Heart right ventricle (tissue), 16 donors: ENCODE results near the gene EIF3L. TPM values are rescaled to one million over a fixed set of nuclear protein-coding genes. Genes with fewer than 3 reads are reported as not detected.

Experiments
- ATAC-seq, 8 donors: fragments of 200-7000 bp; cut with Tn5 transposase; one replicate each; pipeline ENCODE4 v1.9.1; 2020; ENCODE audit warnings: mild to moderate bottlenecking in 8 of 8, moderate library complexity in 8 of 8, moderate number of reproducible peaks in 1 of 8
- DNase-seq, 2 donors: peaks; one replicate each; pipeline ENCODE4 v3.0.0-alpha.2; 2020
- H3K27ac ChIP-seq, 10 donors: fragments of 200-600 bp; sonication (generic) in 2 of 10; one replicate each; pipeline versions ENCODE4 v1.5.0 to v1.8.0; 2020 to 2022; ENCODE audit warnings: mild to moderate bottlenecking in 3 of 10
- H3K27me3 ChIP-seq, 7 donors: fragments of 200-600 bp; one replicate each; pipeline ENCODE4 v1.8.0; 2021 to 2022; ENCODE audit warnings: mild to moderate bottlenecking in 2 of 7
- H3K36me3 ChIP-seq, 9 donors: fragments of 200-600 bp; sonication (generic) in 1 of 9; one replicate each; pipeline versions ENCODE4 v1.5.0 to v1.8.0; 2020 to 2022; ENCODE audit warnings: mild to moderate bottlenecking in 2 of 9
- H3K4me1 ChIP-seq, 9 donors: fragments of 200-600 bp; sonication (generic) in 1 of 9; one replicate each; pipeline versions ENCODE4 v1.5.0 to v1.8.0; 2020 to 2022; ENCODE audit warnings: mild to moderate bottlenecking in 4 of 9
- H3K4me3 ChIP-seq, 10 donors: fragments of 200-600 bp; sonication (generic) in 2 of 10; one replicate each; pipeline versions ENCODE4 v1.5.0 to v1.8.0; 2020 to 2022; ENCODE audit warnings: mild to moderate bottlenecking in 7 of 10, moderate library complexity in 2 of 10
- H3K9me3 ChIP-seq, 11 donors: fragments of 200-600 bp in 10 of 11; sonication (generic) in 2 of 11; one replicate each; pipeline versions ENCODE4 v1.5.0 to v1.8.0; 2013 to 2022; ENCODE audit warnings: mild to moderate bottlenecking in 2 of 11, control low read depth in 1 of 11, moderate library complexity in 1 of 11
- WGBS, 2 donors: extraction: QIAGEN DNeasy Blood & Tissue Kit; methylation state at CpG; one replicate each; pipeline ENCODE4 v1.1.7; 2013; ENCODE audit warnings: inconsistent platforms in 1 of 2; 5-methylcytosine and 5-hydroxymethylcytosine counted together
- intact Hi-C, 10 donors: fragments of 100-400 bp; cut with DNase I; formaldehyde crosslinking; loops; one replicate each; pipeline versions ENCODE4 v1.11.1 to v1.14.2; 2022
- polyA plus RNA-seq, 2 donors: library from polyadenylated mRNA; stranded (reverse); fragments of 200-250 nt; gene quantifications; one replicate each; pipeline ENCODE4 v1.2.3, GENCODE V29; 2013
- total RNA-seq, 10 donors: library from RNA; stranded (reverse); fragmentation: NEBNext Ultra II Directional in 3 of 10; extraction: Animal tissue kit (Norgen Biotek cat#: 25700) in 3 of 10; gene quantifications; one replicate each; pipeline versions ENCODE4 v1.2.1 to v1.2.4, GENCODE V29; 2021 to 2023
- TF ChIP-seq, protein P1 (sequence below), 9 donors: fragments of 200-600 bp; sonication (generic) in 2 of 9; IDR thresholded peaks; one replicate each; pipeline versions ENCODE4 v1.5.0 to v1.8.0; 2021 to 2022; ENCODE audit warnings: antibody characterized with exemption in 9 of 9, mild to moderate bottlenecking in 5 of 9, moderate library complexity in 1 of 9
- donor health status: Arrhythmogenic right ventricular cardiomyopathy.
- donor health status: ischemic (EF 13 %, LVEDD 7.1; RV severe dilation, severe dysfunction).
- donor health status: healthy with polysubstance abuse.
- donor health status: DM: no; HTN: yes; CAD: no.
- donor health status: DM: no; HTN: no; CAD: no.
- donor health status: ischemic (EF 25% LVEDD 6.9; RV normal size, moderate dysfunction).
- donor health status: ischemic (EF 25% LVEDD 5.7; RV mildly dilated, moderate dysfunction).
- donor health status: healthy.
- donor health status: DM: yes; HTN: yes; CAD: no.
- donor health status: Ischemic cardiomyopathy.
- donor health status: ischemic (EF 35%, LVEDD 5.7; RV mildly dilated, moderate dysfunction).
- donor health status: nonischemic (EF 11% LVEDD 7.7; RV severe dilation, severe dysfunction).
- donor health status: DM: yes; HTN: yes; CAD: no.
- donor health status: PGD.
- donor health status: ischemic (EF 29% LVEDD 5.4; RV normal size, mild dysfunction).
- donor health status: nonischemic (EF 23%, LVEDD 6.1; RV moderate dilation, normal function).

EIF3L gene
- total and polyA plus RNA-seq, 12 donors = 135 to 489 (median 428) TPM

DNA sequence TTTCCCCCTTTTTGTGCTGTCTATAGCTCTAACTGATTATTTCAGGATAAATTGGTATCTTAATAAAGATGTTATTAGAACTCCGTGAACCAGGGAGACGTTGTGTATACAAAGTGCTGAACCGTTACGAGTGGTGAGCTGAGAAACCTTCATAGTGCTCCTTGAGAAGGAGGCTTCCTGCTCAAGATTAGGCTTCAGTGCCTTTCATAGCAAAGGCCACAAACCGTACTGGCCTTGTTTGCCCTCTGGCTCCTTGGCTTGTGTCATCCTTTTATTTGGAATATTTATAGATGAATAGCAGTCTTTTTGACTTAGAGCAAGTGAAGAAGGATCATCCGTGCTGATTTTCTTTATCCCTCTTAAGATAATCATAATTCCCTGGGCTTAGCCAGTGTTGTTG, 16.3 kb downstream of the EIF3L start:
- intact Hi-C loops = loop anchor here in 2 of 10 donors (5.0 to 10.0 kb wide), 2 partner anchors 48 to 241 kb away; no protein-coding TSS in a partner anchor
- H3K4me1 ChIP-seq = peaks cover 0 to 27% (median 14%) of the 10 kb centered on the region in 9 donors
- no peak overlapping the region for H3K4me3 ChIP-seq
- DNase-seq = no peak
- TF ChIP-seq, protein P1, sequence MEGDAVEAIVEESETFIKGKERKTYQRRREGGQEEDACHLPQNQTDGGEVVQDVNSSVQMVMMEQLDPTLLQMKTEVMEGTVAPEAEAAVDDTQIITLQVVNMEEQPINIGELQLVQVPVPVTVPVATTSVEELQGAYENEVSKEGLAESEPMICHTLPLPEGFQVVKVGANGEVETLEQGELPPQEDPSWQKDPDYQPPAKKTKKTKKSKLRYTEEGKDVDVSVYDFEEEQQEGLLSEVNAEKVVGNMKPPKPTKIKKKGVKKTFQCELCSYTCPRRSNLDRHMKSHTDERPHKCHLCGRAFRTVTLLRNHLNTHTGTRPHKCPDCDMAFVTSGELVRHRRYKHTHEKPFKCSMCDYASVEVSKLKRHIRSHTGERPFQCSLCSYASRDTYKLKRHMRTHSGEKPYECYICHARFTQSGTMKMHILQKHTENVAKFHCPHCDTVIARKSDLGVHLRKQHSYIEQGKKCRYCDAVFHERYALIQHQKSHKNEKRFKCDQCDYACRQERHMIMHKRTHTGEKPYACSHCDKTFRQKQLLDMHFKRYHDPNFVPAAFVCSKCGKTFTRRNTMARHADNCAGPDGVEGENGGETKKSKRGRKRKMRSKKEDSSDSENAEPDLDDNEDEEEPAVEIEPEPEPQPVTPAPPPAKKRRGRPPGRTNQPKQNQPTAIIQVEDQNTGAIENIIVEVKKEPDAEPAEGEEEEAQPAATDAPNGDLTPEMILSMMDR (IDR thresholded peaks at IDR 0.05) = no peak
- ATAC-seq = no peak
- H3K27me3 ChIP-seq = no peaks in the 10 kb centered on the region
- no peak overlapping the region for H3K27ac ChIP-seq
- WGBS, 2 donors = 81 to 88% methylated on average over 6 of the region's 6 CpGs
- no peaks in the 10 kb centered on the region for H3K9me3 ChIP-seq
- H3K36me3 ChIP-seq = peaks cover 0 to 100% (median 52%) of the 10 kb centered on the region in 9 donors

DNA sequence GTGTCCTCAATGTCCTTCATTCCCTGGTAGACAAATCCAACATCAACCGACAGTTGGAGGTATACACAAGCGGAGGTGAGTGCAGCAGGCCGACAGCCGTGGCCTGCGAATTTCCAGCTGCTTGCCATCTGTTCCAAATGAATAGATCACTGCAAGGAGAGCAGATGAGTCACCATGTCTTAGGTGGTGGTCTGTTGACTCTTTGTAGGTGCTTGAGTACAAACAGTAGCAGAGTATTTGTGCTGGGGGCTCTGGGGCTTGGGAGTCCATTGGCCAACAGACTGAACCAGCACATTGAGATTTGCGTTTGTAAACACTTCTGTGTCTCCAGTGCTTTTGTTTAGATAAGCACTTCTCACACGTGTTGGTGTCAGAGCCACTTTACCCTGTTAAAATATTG, 21.1 kb downstream of the EIF3L start:
- ATAC-seq = no peak

DNA sequence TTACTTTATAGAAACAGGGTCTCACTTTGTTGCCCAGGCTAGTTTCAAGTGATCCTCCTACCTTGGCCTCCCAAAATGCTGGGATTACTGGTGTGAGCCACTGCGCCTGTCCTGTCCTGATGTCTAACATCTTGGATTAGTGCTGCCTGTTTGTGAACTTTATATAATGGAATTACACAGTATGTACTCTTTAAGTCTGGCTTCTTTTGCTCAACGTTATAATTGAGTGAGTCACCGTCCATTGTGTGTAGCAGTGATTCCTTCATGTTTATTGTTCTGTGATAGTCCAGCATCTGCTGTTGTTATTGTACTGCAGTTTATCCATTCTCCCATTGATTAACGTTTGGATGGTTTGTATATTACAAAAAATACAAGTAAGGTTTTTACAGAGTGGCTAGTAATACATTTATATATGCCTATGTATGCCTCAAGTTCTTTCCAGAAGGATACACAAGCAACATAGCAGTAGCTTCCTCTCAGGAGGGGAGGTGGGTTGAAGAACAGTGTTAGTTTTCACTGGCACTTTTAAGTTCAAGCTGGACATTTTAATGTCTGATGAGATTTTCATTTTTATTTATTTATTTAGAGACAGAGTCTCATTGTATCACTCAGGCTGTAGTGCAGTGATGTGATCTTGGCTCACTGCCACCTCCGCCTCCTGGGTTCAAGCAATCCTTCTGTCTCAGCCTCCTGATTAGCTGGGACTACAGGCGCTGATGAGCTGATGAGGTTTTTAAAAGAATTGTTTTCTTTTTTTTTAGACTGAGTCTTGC, 31.6 kb downstream of the EIF3L start:
- TF ChIP-seq, protein P1 (IDR thresholded peaks at IDR 0.05) = no peak
- Histone ChIP-seq H3K27me3 (no peaks in the 10 kb centered on the region), H3K36me3 (peaks cover 4 to 97% (median 66%) of the 10 kb centered on the region in 9 donors), H3K4me1 (peaks cover 0 to 9% (median 0%) of the 10 kb centered on the region in 9 donors), H3K4me3 (no peak overlapping the region), H3K27ac (no peak overlapping the region), H3K9me3 (no peaks in the 10 kb centered on the region)
- intact Hi-C loops = loop anchor here in 2 of 10 donors (10.0 kb wide), 2 partner anchors 54 to 84 kb away; no protein-coding TSS in a partner anchor
- ATAC-seq (no peak), DNase-seq (no peak)
- 75 to 79% methylated on average over 6 of the region's 6 CpGs for WGBS, 2 donors

More for the DNA sequence above, 21.1 kb downstream of the EIF3L start:
- WGBS, 2 donors = 79 to 86% methylated on average over 7 of the region's 7 CpGs
- H3K9me3 ChIP-seq = no peaks in the 10 kb centered on the region
- H3K4me3 ChIP-seq = no peak overlapping the region
- TF ChIP-seq, protein P1 (IDR thresholded peaks at IDR 0.05) = no peak
- no peaks in the 10 kb centered on the region for H3K27me3 ChIP-seq
- H3K27ac ChIP-seq = no peak overlapping the region
- DNase-seq = no peak
- intact Hi-C loops = no loop called here
- H3K36me3 ChIP-seq = peaks cover 0 to 100% (median 76%) of the 10 kb centered on the region in 9 donors
- no peaks in the 10 kb centered on the region for H3K4me1 ChIP-seq

DNA sequence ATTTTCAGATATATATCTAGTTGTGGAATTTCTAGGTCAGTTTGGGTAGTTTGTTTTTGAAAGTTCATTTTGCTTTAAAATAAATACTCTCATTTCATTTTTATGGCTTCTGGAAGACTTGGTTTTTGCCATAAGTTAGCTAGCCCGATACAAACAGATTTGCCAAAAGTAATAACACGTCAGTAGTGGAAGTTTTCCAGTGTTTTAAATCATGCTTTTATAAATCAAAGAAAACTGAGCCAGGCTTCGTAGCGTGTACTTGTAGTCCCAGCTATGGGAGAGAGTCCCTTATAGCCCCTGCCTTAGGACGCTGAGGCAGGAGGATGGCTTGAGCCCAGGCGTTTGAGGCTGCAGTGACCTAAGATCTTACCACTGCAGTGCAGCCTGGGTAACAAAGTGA, 35.2 kb downstream of the EIF3L start:
- peaks cover 0 to 97% (median 55%) of the 10 kb centered on the region in 9 donors for H3K36me3 ChIP-seq
- H3K4me1 ChIP-seq = peaks cover 0 to 25% (median 9%) of the 10 kb centered on the region in 9 donors
- DNase-seq (no peak), ATAC-seq (no peak)
- no peaks in the 10 kb centered on the region for H3K27me3 ChIP-seq
- TF ChIP-seq, protein P1 (IDR thresholded peaks at IDR 0.05) = no peak
- no peaks in the 10 kb centered on the region for H3K9me3 ChIP-seq
- no peak overlapping the region for H3K27ac ChIP-seq
- intact Hi-C loops = loop anchor here in 2 of 10 donors (10.0 kb wide), 2 partner anchors 50 to 80 kb away; no protein-coding TSS in a partner anchor
- H3K4me3 ChIP-seq = no peak overlapping the region
- WGBS, 2 donors = 81 to 83% methylated on average over 6 of the region's 6 CpGs
